ENCODE measurements around the gene EIF4E1B.

The EIF4E1B gene

DNA sequence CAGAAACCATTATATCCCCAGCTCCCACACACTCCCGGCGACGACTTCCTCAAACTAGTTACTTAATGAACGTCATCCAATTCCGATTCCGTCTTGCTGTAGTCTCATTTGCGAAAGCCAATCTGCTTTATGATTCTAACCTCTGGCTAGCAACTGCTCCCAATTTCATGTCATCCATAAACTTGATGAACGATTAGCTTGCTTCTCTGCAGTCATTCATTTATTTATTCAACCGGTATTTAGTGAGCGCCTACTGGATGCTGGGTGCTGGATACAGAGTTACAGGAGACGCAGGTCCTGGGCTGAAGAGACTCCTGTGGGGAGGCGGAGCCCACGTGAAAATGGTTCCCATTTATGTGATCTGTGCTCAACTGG, 63.0 kb downstream of the EIF4E1B start:
- no peak for DNase-seq

- no peak for DNase-seq
Measured at GRCh38 chr5:176694146-176694545, 63.7 kb downstream of the EIF4E1B start.

- no peak for DNase-seq
Measured at GRCh38 chr5:176694631-176695030, 64.2 kb downstream of the EIF4E1B start.

DNA sequence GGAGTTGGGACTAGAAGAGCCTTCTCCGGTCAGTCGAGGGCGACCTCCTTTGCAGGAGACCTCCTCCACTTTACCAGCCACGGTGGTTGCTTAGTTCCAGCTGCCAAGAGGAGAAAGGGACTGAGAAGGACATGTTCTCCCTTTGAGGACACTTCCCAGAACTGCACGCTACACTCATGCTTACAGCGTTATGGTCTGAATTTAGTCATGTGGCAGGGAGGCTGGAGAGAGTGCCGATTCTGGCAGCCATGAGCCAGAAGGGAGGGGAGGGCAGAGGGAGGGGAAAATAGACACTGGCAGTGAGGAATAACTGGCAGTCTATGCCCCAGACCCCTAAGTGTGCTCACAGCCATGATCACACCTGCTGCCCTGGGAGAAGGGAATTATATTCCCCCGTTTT, 64.6 kb downstream of the EIF4E1B start:
- no peak for DNase-seq
